ENCODE results near the gene TMEFF1.
"Not testable (repeated sequence)": the region's sequence is repeated elsewhere in the genome, so short reads cannot be mapped to it uniquely, and the experiment has no call there.

The TMEFF1 gene

GRCh38 chr9:100432736-100433135 is 40.2 kb upstream of the TMEFF1 start:
- peaks cover 8% of the 10 kb centered on the region for H3K4me1 ChIP-seq (ENCODE audit: control insufficient read depth, insufficient read depth, low read length, poor library complexity, severe bottlenecking)

GRCh38 chr9:100436571-100436970 is 36.4 kb upstream of the TMEFF1 start:
- Histone ChIP-seq H3K27ac (ENCODE audit: insufficient read depth, low read length, poor library complexity, severe bottlenecking) (no peak overlapping the region), H3K4me3 (ENCODE audit: insufficient read depth, low read depth, low read length, poor library complexity, severe bottlenecking) (no peak overlapping the region)
- no peak for DNase-seq

More at GRCh38 chr9:100432736-100433135, 40.2 kb upstream of the TMEFF1 start:
- H3K9me3 ChIP-seq (ENCODE audit: control insufficient read depth, low read length), result no peaks in the 10 kb centered on the region
- H3K27me3 ChIP-seq (replicated peaks; ENCODE audit: control insufficient read depth, insufficient read depth, low read length, poor library complexity, severe bottlenecking), result no peaks in the 10 kb centered on the region
- DNase-seq, result no peak
- H3K4me3 ChIP-seq (ENCODE audit: insufficient read depth, low read depth, low read length, poor library complexity, severe bottlenecking), result no peak overlapping the region
- H3K27ac ChIP-seq (ENCODE audit: insufficient read depth, low read length, poor library complexity, severe bottlenecking), result no peak overlapping the region
- H3K36me3 ChIP-seq (ENCODE audit: control insufficient read depth, insufficient read depth, low read length), result no peaks in the 10 kb centered on the region

GRCh38 chr9:100437860-100438805 is 34.8 kb upstream of the TMEFF1 start:
- DNase-seq, result peak; percentile 6 to 49 (median 21)
- H3K36me3 ChIP-seq (ENCODE audit: control insufficient read depth, insufficient read depth, low read length), result no peaks in the 10 kb centered on the region
- no peak overlapping the region for H3K27ac ChIP-seq (ENCODE audit: insufficient read depth, low read length, poor library complexity, severe bottlenecking)
- no peak overlapping the region for H3K4me3 ChIP-seq (ENCODE audit: insufficient read depth, low read depth, low read length, poor library complexity, severe bottlenecking)
- H3K27me3 ChIP-seq (replicated peaks; ENCODE audit: control insufficient read depth, insufficient read depth, low read length, poor library complexity, severe bottlenecking), result no peaks in the 10 kb centered on the region
- no peaks in the 10 kb centered on the region for H3K4me1 ChIP-seq (ENCODE audit: control insufficient read depth, insufficient read depth, low read length, poor library complexity, severe bottlenecking)
- H3K9me3 ChIP-seq (ENCODE audit: control insufficient read depth, low read length), result no peaks in the 10 kb centered on the region

More at GRCh38 chr9:100436571-100436970, 36.4 kb upstream of the TMEFF1 start:
- H3K36me3 ChIP-seq (ENCODE audit: control insufficient read depth, insufficient read depth, low read length), result no peaks in the 10 kb centered on the region
- H3K9me3 ChIP-seq (ENCODE audit: control insufficient read depth, low read length), result no peaks in the 10 kb centered on the region
- no peaks in the 10 kb centered on the region for H3K4me1 ChIP-seq (ENCODE audit: control insufficient read depth, insufficient read depth, low read length, poor library complexity, severe bottlenecking)
- H3K27me3 ChIP-seq (replicated peaks; ENCODE audit: control insufficient read depth, insufficient read depth, low read length, poor library complexity, severe bottlenecking), result no peaks in the 10 kb centered on the region

- Histone ChIP-seq H3K27me3 (replicated peaks; ENCODE audit: control insufficient read depth, insufficient read depth, low read length, poor library complexity, severe bottlenecking) (no peaks in the 10 kb centered on the region), H3K4me1 (ENCODE audit: control insufficient read depth, insufficient read depth, low read length, poor library complexity, severe bottlenecking) (no peaks in the 10 kb centered on the region), H3K36me3 (ENCODE audit: control insufficient read depth, insufficient read depth, low read length) (no peaks in the 10 kb centered on the region), H3K27ac (ENCODE audit: insufficient read depth, low read length, poor library complexity, severe bottlenecking) (no peak overlapping the region), H3K4me3 (ENCODE audit: insufficient read depth, low read depth, low read length, poor library complexity, severe bottlenecking) (no peak overlapping the region), H3K9me3 (ENCODE audit: control insufficient read depth, low read length) (no peaks in the 10 kb centered on the region)
- no peak for DNase-seq
These were observed 32.9 kb upstream of the TMEFF1 start for GRCh38 chr9:100440071-100440470.

GRCh38 chr9:100440487-100440886 is 32.5 kb upstream of the TMEFF1 start:
- H3K4me1 ChIP-seq (ENCODE audit: control insufficient read depth, insufficient read depth, low read length, poor library complexity, severe bottlenecking); H3K27me3 ChIP-seq (replicated peaks; ENCODE audit: control insufficient read depth, insufficient read depth, low read length, poor library complexity, severe bottlenecking); H3K27ac ChIP-seq (ENCODE audit: insufficient read depth, low read length, poor library complexity, severe bottlenecking); H3K36me3 ChIP-seq (ENCODE audit: control insufficient read depth, insufficient read depth, low read length); H3K4me3 ChIP-seq (ENCODE audit: insufficient read depth, low read depth, low read length, poor library complexity, severe bottlenecking); H3K9me3 ChIP-seq (ENCODE audit: control insufficient read depth, low read length); DNase-seq: not testable (repeated sequence)

- H3K4me3 ChIP-seq (ENCODE audit: insufficient read depth, low read depth, low read length, poor library complexity, severe bottlenecking), result no peak overlapping the region
- no peaks in the 10 kb centered on the region for H3K4me1 ChIP-seq (ENCODE audit: control insufficient read depth, insufficient read depth, low read length, poor library complexity, severe bottlenecking)
- no peaks in the 10 kb centered on the region for H3K27me3 ChIP-seq (replicated peaks; ENCODE audit: control insufficient read depth, insufficient read depth, low read length, poor library complexity, severe bottlenecking)
- no peaks in the 10 kb centered on the region for H3K9me3 ChIP-seq (ENCODE audit: control insufficient read depth, low read length)
- H3K27ac ChIP-seq (ENCODE audit: insufficient read depth, low read length, poor library complexity, severe bottlenecking), result no peak overlapping the region
- no peak for DNase-seq
- H3K36me3 ChIP-seq (ENCODE audit: control insufficient read depth, insufficient read depth, low read length), result no peaks in the 10 kb centered on the region
These were observed 31.0 kb upstream of the TMEFF1 start for GRCh38 chr9:100441911-100442361.

GRCh38 chr9:100443781-100444768 is 28.9 kb upstream of the TMEFF1 start:
- Histone ChIP-seq H3K4me1 (ENCODE audit: control insufficient read depth, insufficient read depth, low read length, poor library complexity, severe bottlenecking) (no peaks in the 10 kb centered on the region), H3K27ac (ENCODE audit: insufficient read depth, low read length, poor library complexity, severe bottlenecking) (no peak overlapping the region), H3K4me3 (ENCODE audit: insufficient read depth, low read depth, low read length, poor library complexity, severe bottlenecking) (no peak overlapping the region), H3K27me3 (replicated peaks; ENCODE audit: control insufficient read depth, insufficient read depth, low read length, poor library complexity, severe bottlenecking) (no peaks in the 10 kb centered on the region), H3K9me3 (ENCODE audit: control insufficient read depth, low read length) (no peaks in the 10 kb centered on the region), H3K36me3 (ENCODE audit: control insufficient read depth, insufficient read depth, low read length) (no peaks in the 10 kb centered on the region)
- DNase-seq, result no peak

GRCh38 chr9:100445161-100445902 is 27.6 kb upstream of the TMEFF1 start:
- Histone ChIP-seq H3K27ac (ENCODE audit: insufficient read depth, low read length, poor library complexity, severe bottlenecking) (no peak overlapping the region), H3K4me3 (ENCODE audit: insufficient read depth, low read depth, low read length, poor library complexity, severe bottlenecking) (no peak overlapping the region), H3K36me3 (ENCODE audit: control insufficient read depth, insufficient read depth, low read length) (no peaks in the 10 kb centered on the region), H3K27me3 (replicated peaks; ENCODE audit: control insufficient read depth, insufficient read depth, low read length, poor library complexity, severe bottlenecking) (no peaks in the 10 kb centered on the region), H3K9me3 (ENCODE audit: control insufficient read depth, low read length) (no peaks in the 10 kb centered on the region), H3K4me1 (ENCODE audit: control insufficient read depth, insufficient read depth, low read length, poor library complexity, severe bottlenecking) (no peaks in the 10 kb centered on the region)
- no peak for DNase-seq

GRCh38 chr9:100445903-100446549 is 26.9 kb upstream of the TMEFF1 start:
- Histone ChIP-seq H3K27me3 (replicated peaks; ENCODE audit: control insufficient read depth, insufficient read depth, low read length, poor library complexity, severe bottlenecking) (no peaks in the 10 kb centered on the region), H3K4me1 (ENCODE audit: control insufficient read depth, insufficient read depth, low read length, poor library complexity, severe bottlenecking) (no peaks in the 10 kb centered on the region), H3K27ac (ENCODE audit: insufficient read depth, low read length, poor library complexity, severe bottlenecking) (no peak overlapping the region), H3K9me3 (ENCODE audit: control insufficient read depth, low read length) (no peaks in the 10 kb centered on the region), H3K36me3 (ENCODE audit: control insufficient read depth, insufficient read depth, low read length) (no peaks in the 10 kb centered on the region), H3K4me3 (ENCODE audit: insufficient read depth, low read depth, low read length, poor library complexity, severe bottlenecking) (no peak overlapping the region)
- DNase-seq, result no peak

Measured in effector memory CD4-positive, alpha-beta T cell (primary cell).